H9 (cell line): ENCODE results near the gene CD5L. TPM values are rescaled to one million over a fixed set of nuclear protein-coding genes. Genes with fewer than 3 reads are reported as not detected.

Experiments
- DNase-seq: peaks from one replicate; pipeline ENCODE4 v3.0.0-alpha.2; 2017
- H2AFZ ChIP-seq: one replicate; pipeline ENCODE4 v1.6.1; 2013; ENCODE audit warnings: mild to moderate bottlenecking, low read length, control low read depth, moderate library complexity
- H2AK5ac ChIP-seq: 2 replicates; pipeline ENCODE4 v1.6.1; 2013; ENCODE audit warnings: low read length, control low read depth, mixed read lengths; ENCODE audit not compliant: insufficient read length
- H2BK120ac ChIP-seq: one replicate; pipeline ENCODE4 v1.6.1; 2013; ENCODE audit warnings: low read depth, mild to moderate bottlenecking, low read length, control low read depth, inconsistent platforms; ENCODE audit not compliant: poor library complexity, severe bottlenecking
- H2BK12ac ChIP-seq: 2 replicates; pipeline ENCODE4 v1.6.1; 2013; ENCODE audit warnings: low read length, control low read depth, mixed read lengths, low read depth; ENCODE audit not compliant: insufficient read length
- H2BK15ac ChIP-seq: 2 replicates; pipeline ENCODE4 v1.6.1; 2013; ENCODE audit warnings: low read depth, low read length, control low read depth
- H2BK20ac ChIP-seq: one replicate; pipeline ENCODE4 v1.6.1; 2013; ENCODE audit warnings: low read depth, mild to moderate bottlenecking, low read length, control low read depth, inconsistent platforms; ENCODE audit not compliant: poor library complexity, severe bottlenecking
- H2BK5ac ChIP-seq: 2 replicates; pipeline ENCODE4 v1.6.1; 2013; ENCODE audit warnings: low read length, control low read depth, mixed read lengths; ENCODE audit not compliant: insufficient read length
- H3K14ac ChIP-seq: 2 replicates; pipeline ENCODE4 v1.6.1; 2013; ENCODE audit warnings: low read length, control low read depth; ENCODE audit not compliant: insufficient read depth
- H3K18ac ChIP-seq: 2 replicates; pipeline ENCODE4 v1.6.1; 2013; ENCODE audit warnings: low read depth, mild to moderate bottlenecking, mixed read lengths, low read length, control low read depth; ENCODE audit not compliant: insufficient read length
- H3K23ac ChIP-seq: 2 replicates; pipeline ENCODE4 v1.6.1; 2013; ENCODE audit warnings: low read length, control low read depth, mixed read lengths, low read depth; ENCODE audit not compliant: insufficient read length
- H3K23me2 ChIP-seq: 2 replicates; pipeline ENCODE4 v1.6.1; 2013; ENCODE audit warnings: low read depth, mild to moderate bottlenecking, mixed read lengths, low read length, control low read depth; ENCODE audit not compliant: insufficient read length, poor library complexity, severe bottlenecking
- H3K27ac ChIP-seq: 2 replicates; pipeline ENCODE4 v1.5.1; 2013; ENCODE audit warnings: low read length, control low read depth, mixed read lengths, low read depth; ENCODE audit not compliant: insufficient read length
- H3K27me3 ChIP-seq: 2 replicates; pipeline ENCODE4 v1.6.1; 2013; ENCODE audit warnings: low read length, control low read depth, inconsistent platforms; ENCODE audit not compliant: insufficient read depth
- H3K4ac ChIP-seq: 2 replicates; pipeline ENCODE4 v1.6.1; 2013; ENCODE audit warnings: low read depth, mild to moderate bottlenecking, control low read depth, inconsistent platforms, low read length, moderate library complexity
- H3K4me1 ChIP-seq: 2 replicates; pipeline ENCODE4 v1.6.1; 2013; ENCODE audit warnings: low read length, control low read depth, inconsistent platforms; ENCODE audit not compliant: insufficient read depth
- H3K4me2 ChIP-seq: 2 replicates; pipeline ENCODE4 v1.6.1; 2013; ENCODE audit warnings: low read length, control low read depth, mixed read lengths; ENCODE audit not compliant: insufficient read length, insufficient read depth
- H3K56ac ChIP-seq: 2 replicates; pipeline ENCODE4 v1.6.1; 2013; ENCODE audit warnings: low read depth, mild to moderate bottlenecking, mixed read lengths, low read length, control low read depth; ENCODE audit not compliant: insufficient read length
- H3K79me1 ChIP-seq: 2 replicates; pipeline ENCODE4 v1.6.1; 2013; ENCODE audit warnings: low read depth, mild to moderate bottlenecking, moderate library complexity, low read length, control low read depth, inconsistent platforms; ENCODE audit not compliant: insufficient read depth, poor library complexity, severe bottlenecking
- H3K79me2 ChIP-seq: 2 replicates; pipeline ENCODE4 v1.6.1; 2013; ENCODE audit warnings: low read length, control low read depth, inconsistent platforms; ENCODE audit not compliant: insufficient read depth
- H3K9ac ChIP-seq: 2 replicates; pipeline ENCODE4 v1.6.1; 2013; ENCODE audit warnings: low read length, control low read depth, mixed read lengths; ENCODE audit not compliant: insufficient read length; ENCODE audit errors: extremely low read depth
- H3K9me3 ChIP-seq: one replicate; pipeline ENCODE4 v1.6.1; 2013; ENCODE audit warnings: low read depth, low read length, inconsistent platforms; ENCODE audit not compliant: control insufficient read depth
- H3T11ph ChIP-seq: one replicate; pipeline ENCODE4 v1.6.1; 2013; ENCODE audit warnings: mild to moderate bottlenecking, low read length, control low read depth, inconsistent platforms
- H4K20me1 ChIP-seq: one replicate; pipeline ENCODE4 v1.6.1; 2013; ENCODE audit not compliant: control insufficient read depth, insufficient read length, insufficient read depth
- H4K5ac ChIP-seq: 2 replicates; pipeline ENCODE4 v1.6.1; 2013; ENCODE audit warnings: low read depth, mild to moderate bottlenecking, mixed read lengths, low read length, control low read depth; ENCODE audit not compliant: insufficient read length
- H4K8ac ChIP-seq: replicated peaks from 2 replicates; pipeline ENCODE4 v1.6.1; 2013; ENCODE audit warnings: low read length, control low read depth, mixed read lengths, low read depth; ENCODE audit not compliant: insufficient read length
- H4K91ac ChIP-seq: 2 replicates; pipeline ENCODE4 v1.6.1; 2013; ENCODE audit warnings: low read depth, mild to moderate bottlenecking, moderate library complexity, mixed read lengths, low read length, control low read depth; ENCODE audit not compliant: insufficient read length
- H3K27ac Mint-ChIP-seq, 3 experiments: 2 replicates in 2 of 3; 3 replicates in 1 of 3; pipeline ENCODE4 v1.8.0; 2020 to 2021; ENCODE audit warnings: mixed read lengths in 3 of 3, mild to moderate bottlenecking in 1 of 3, moderate library complexity in 1 of 3
- H3K27me3 Mint-ChIP-seq: 2 replicates; pipeline ENCODE4 v1.8.0; 2021; ENCODE audit warnings: low read depth, mild to moderate bottlenecking, moderate library complexity, mixed read lengths
- H3K36me3 Mint-ChIP-seq, 3 experiments: 2 replicates in 2 of 3; 3 replicates in 1 of 3; pipeline ENCODE4 v1.8.0; 2020 to 2021; ENCODE audit warnings: low read depth in 3 of 3, mixed read lengths in 3 of 3; ENCODE audit not compliant: insufficient read depth in 1 of 3
- H3K4me1 Mint-ChIP-seq, 2 experiments: 2 replicates each; pipeline ENCODE4 v1.8.0; 2020; ENCODE audit warnings: mixed read lengths in 2 of 2
- H3K4me3 Mint-ChIP-seq, 2 experiments: 2 replicates in 1 of 2; 3 replicates in 1 of 2; pipeline ENCODE4 v1.8.0; 2020 to 2021; ENCODE audit warnings: mild to moderate bottlenecking in 2 of 2, mixed read lengths in 2 of 2, moderate library complexity in 1 of 2
- H3K9me3 Mint-ChIP-seq, 2 experiments: 2 replicates in 1 of 2; 3 replicates in 1 of 2; pipeline ENCODE4 v1.8.0; 2020; ENCODE audit warnings: mild to moderate bottlenecking in 2 of 2, mixed read lengths in 2 of 2, moderate library complexity in 1 of 2
- WGBS: extraction: QIAGEN DNeasy Blood & Tissue Kit; methylation state at CpG from one replicate; pipeline ENCODE4 v1.1.7; 2013; ENCODE audit warnings: missing lambda C conversion rate, low lambda C conversion rate, mixed read lengths; ENCODE audit not compliant: insufficient read length; ENCODE audit errors: extremely low coverage; 5-methylcytosine and 5-hydroxymethylcytosine counted together
- total RNA-seq: library from RNA; stranded (reverse); gene quantifications from 2 replicates; pipeline ENCODE4 v1.2.1, GENCODE V29; 2021
- TF ChIP-seq, protein P1 (sequence below): fragments of 200-600 bp; sonication (generic); conservative IDR thresholded peaks from 3 replicates; pipeline ENCODE4 v1.8.0; 2021; ENCODE audit warnings: antibody characterized with exemption, mild to moderate bottlenecking

Gene CD5L
- total RNA-seq, 1 experiment from 2014 or later = not detected

DNA sequence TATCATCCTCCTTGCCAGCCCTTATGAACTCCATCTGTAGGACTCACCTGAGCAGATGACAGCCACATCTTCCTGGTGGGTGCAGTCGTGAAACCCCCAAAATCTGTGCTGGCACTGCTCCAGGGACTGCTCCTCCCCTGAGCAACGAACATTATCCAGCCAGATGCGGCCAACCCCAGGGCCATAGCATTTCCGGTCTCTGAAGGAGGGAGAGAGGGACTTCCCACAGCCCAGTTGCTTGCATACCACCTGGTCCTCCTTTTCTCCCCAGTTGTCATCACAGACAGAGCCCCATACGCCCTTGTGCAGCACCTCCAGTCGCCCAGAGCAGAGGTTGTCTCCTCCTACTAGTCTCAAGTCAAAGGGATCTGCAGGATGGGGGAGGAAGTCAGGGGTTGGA lies 8.5 kb downstream of the CD5L start:
- H3K4ac ChIP-seq = no peak overlapping the region
- H4K91ac ChIP-seq = no peak overlapping the region
- no peak overlapping the region for H3K27ac ChIP-seq
- Mint-ChIP-seq H3K4me1 (no peaks in the 10 kb centered on the region), H3K4me3 (no peak overlapping the region), H3K27me3 (peaks cover 2% of the 10 kb centered on the region), H3K27ac (no peak overlapping the region), H3K9me3 (no peaks in the 10 kb centered on the region), H3K36me3 (no peaks in the 10 kb centered on the region)
- TF ChIP-seq, protein P1, sequence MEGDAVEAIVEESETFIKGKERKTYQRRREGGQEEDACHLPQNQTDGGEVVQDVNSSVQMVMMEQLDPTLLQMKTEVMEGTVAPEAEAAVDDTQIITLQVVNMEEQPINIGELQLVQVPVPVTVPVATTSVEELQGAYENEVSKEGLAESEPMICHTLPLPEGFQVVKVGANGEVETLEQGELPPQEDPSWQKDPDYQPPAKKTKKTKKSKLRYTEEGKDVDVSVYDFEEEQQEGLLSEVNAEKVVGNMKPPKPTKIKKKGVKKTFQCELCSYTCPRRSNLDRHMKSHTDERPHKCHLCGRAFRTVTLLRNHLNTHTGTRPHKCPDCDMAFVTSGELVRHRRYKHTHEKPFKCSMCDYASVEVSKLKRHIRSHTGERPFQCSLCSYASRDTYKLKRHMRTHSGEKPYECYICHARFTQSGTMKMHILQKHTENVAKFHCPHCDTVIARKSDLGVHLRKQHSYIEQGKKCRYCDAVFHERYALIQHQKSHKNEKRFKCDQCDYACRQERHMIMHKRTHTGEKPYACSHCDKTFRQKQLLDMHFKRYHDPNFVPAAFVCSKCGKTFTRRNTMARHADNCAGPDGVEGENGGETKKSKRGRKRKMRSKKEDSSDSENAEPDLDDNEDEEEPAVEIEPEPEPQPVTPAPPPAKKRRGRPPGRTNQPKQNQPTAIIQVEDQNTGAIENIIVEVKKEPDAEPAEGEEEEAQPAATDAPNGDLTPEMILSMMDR = no peak
- H3K9me3 ChIP-seq = no peaks in the 10 kb centered on the region
- DNase-seq = no peak
- H2BK12ac ChIP-seq = no peak overlapping the region
- H2AK5ac ChIP-seq = no peak overlapping the region
- no peak overlapping the region for H4K5ac ChIP-seq
- no peaks in the 10 kb centered on the region for H4K20me1 ChIP-seq
- no peaks in the 10 kb centered on the region for H3K79me2 ChIP-seq
- no CpG with 5 or more reads among the region's 6 CpGs for whole genome bisulfite sequencing
- H3K56ac ChIP-seq = no peak overlapping the region
- no peak overlapping the region for H2AFZ ChIP-seq
- H3K18ac ChIP-seq = no peak overlapping the region
- no peak overlapping the region for H2BK5ac ChIP-seq
- no peak overlapping the region for H3K23ac ChIP-seq
- H3K4me2 ChIP-seq = no peak overlapping the region
- no peaks in the 10 kb centered on the region for H3K4me1 ChIP-seq
- no peak overlapping the region for H3K14ac ChIP-seq
- no peak overlapping the region for H3K9ac ChIP-seq
- no peak overlapping the region for H4K8ac ChIP-seq
- H3T11ph ChIP-seq = no peak overlapping the region
- no peaks in the 10 kb centered on the region for H3K27me3 ChIP-seq
- H2BK15ac ChIP-seq = no peak overlapping the region
- no peaks in the 10 kb centered on the region for H3K23me2 ChIP-seq
- H2BK120ac ChIP-seq = no peak overlapping the region
- H2BK20ac ChIP-seq = no peak overlapping the region
- H3K79me1 ChIP-seq = no peaks in the 10 kb centered on the region
